GM12873 (cell line): ENCODE data around the gene DMD.

ENCODE experiments used
- TF ChIP-seq, protein P1 (sequence below): IDR thresholded peaks from 2 replicates; pipeline ENCODE4 v1.5.1; 2012; ENCODE audit warnings: low read depth, mild to moderate bottlenecking, moderate library complexity, low read length, control low read depth; ENCODE audit not compliant: insufficient read depth; ENCODE audit errors: missing control alignments

DMD gene

DNA sequence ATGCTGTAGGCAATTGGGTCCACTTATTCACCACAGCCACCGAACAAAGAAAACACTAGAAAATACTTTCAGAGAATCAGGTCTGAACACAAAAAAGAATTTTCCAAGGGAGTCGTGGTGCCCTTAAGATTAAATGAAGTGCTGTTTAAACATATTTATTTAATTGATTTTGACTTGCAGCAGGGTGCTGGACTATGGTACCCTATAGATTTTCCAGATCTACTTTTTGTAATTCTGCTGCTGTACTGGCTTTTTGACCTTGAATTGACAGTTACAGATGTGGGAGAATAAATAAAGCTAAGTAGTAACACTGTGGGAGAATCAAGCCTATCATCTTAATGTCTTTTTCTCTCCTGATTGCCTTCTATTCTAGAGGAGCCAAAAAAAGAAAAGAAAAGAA, 1404.2 kb downstream of the DMD start:
- TF ChIP-seq, protein P1, sequence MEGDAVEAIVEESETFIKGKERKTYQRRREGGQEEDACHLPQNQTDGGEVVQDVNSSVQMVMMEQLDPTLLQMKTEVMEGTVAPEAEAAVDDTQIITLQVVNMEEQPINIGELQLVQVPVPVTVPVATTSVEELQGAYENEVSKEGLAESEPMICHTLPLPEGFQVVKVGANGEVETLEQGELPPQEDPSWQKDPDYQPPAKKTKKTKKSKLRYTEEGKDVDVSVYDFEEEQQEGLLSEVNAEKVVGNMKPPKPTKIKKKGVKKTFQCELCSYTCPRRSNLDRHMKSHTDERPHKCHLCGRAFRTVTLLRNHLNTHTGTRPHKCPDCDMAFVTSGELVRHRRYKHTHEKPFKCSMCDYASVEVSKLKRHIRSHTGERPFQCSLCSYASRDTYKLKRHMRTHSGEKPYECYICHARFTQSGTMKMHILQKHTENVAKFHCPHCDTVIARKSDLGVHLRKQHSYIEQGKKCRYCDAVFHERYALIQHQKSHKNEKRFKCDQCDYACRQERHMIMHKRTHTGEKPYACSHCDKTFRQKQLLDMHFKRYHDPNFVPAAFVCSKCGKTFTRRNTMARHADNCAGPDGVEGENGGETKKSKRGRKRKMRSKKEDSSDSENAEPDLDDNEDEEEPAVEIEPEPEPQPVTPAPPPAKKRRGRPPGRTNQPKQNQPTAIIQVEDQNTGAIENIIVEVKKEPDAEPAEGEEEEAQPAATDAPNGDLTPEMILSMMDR, result no peak

DNA sequence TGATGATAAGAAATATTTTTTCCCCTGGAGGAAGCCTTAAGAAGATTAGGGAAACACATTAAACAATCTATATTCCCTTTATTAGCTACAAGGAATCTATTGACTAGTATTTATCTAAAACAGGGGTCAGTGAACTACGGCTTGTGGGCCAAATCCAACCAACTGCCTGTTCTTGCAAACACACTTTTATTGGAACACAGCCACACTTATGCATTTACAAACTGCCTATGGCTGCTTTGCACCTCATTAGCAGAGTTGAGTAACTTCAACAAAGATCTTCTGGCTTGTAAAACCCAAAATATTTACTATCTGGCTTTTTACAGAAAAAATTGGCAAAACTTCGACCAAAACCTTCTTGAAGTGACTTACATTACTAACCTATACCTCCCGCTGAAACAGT, 1405.6 kb downstream of the DMD start:
- TF ChIP-seq, protein P1, result no peak

DNA sequence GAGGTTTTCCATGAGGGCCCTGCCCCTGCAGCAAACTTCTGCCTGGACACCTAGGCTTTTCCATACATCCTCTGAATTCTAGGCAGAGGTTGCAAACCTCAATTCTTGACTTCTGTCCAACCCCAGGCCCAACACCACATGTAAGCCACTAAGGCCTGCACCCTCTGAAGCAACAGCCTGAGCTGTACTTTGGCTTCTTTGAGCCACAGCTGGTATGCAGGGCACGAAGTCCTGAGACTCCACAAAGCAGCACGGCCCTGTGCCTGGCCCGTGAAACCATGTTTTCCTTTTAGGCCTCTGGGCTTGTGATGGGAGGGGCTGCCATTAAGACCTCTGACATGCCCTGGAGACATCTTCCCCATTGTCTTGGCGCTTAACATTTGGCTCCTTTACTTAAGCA, 1411.1 kb downstream of the DMD start:
- TF ChIP-seq, protein P1, result no peak

DNA sequence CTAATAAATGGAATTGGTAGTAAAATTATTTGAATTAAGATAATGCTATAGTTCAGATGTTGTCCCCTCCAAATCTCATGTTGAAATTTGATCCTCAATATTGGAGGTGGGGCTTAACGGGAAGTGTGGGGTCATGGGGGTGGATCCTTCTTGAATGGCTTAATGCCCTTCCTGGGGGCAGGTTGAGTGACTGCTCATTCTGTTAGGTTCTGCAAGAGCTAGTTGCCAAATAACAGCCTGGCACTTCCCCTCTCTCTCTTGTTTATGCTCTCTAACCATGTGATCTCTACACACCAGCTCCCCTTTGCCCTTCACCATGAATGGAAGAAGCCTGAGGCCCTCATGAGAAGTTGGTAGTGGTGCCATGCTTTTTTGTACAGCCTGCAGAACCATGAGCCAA, 1414.7 kb downstream of the DMD start:
- TF ChIP-seq, protein P1, result no peak

DNA sequence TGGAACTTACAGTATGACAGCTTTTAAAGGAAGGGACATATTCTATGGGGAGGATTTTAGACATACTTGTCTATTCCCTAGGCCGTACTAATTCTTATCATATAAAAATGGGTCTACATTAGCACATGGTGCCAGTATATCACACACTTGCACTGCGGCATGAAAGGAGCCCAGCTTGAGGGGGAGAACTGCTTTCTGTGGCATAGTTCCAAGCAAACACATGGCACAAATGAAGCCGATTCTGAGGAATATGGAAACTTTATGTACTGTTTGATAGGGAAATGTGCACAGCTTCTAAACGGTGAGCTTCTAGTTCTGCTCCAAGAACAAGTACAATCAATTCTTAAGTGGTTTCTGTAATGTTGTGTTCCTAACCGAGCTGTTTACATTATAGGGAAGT, 1463.9 kb downstream of the DMD start:
- TF ChIP-seq, protein P1, result no peak

DNA sequence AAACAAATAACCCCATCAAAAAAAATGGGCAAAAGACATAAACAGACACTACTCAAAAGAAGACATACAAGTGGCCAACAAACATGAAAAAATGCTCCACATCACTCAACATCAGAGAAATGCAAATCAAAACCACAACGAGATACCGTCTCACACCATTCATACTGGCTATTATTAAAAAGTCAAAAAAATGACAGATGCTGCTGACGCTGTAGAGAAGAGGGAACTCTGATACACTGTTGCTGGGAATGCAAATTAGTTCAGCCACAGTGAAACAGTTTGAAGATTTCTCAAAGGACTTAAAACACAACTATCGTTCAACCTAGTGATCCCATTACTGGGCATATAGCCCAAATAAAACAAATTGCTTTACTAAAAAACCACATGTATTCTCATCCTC, 1468.3 kb downstream of the DMD start:
- TF ChIP-seq, protein P1, result no peak

DNA sequence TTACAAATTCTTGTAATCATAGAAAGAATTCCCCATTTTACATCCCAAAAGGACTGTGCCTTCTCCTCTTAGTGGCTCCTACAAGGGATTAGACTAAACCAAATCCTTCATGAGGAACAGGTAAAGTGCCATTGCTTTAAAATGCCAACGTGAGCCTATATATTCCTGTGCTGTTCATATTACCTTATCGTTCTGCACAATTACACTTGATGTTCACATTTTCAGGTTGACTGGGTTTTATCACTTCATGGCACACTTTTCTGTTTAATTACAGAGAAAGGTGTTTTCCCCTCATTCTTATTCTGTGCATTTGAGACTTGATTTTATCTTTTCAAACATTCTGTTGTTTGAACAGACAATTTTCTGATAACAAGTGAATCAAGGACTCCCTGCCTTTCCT, 1493.9 kb downstream of the DMD start:
- TF ChIP-seq, protein P1, result no peak
